Body of pancreas (tissue), 4 donors: ENCODE measurements around the gene DENND1A.
"Not testable (repeated sequence)": the region's sequence is repeated elsewhere in the genome, so short reads cannot be mapped to it uniquely, and the experiment has no call there.

ENCODE experiments used
- POLR2A ChIP-seq, 3 donors: fragments of 450-650 bp; IDR thresholded peaks; one replicate each; pipeline ENCODE4 v1.6.1; 2016; ENCODE audit warnings: antibody characterized with exemption in 3 of 3, mild to moderate bottlenecking in 2 of 3
- TF ChIP-seq, protein P1 (sequence below), 7 experiments: fragments of 450-650 bp in 4 of 7; fragments of 200-600 bp in 3 of 7; sonication (generic) in 3 of 7; IDR thresholded peaks; one replicate each; pipeline ENCODE4 v1.5.1; 2016 to 2019; ENCODE audit warnings: antibody characterized with exemption in 7 of 7

DNA sequence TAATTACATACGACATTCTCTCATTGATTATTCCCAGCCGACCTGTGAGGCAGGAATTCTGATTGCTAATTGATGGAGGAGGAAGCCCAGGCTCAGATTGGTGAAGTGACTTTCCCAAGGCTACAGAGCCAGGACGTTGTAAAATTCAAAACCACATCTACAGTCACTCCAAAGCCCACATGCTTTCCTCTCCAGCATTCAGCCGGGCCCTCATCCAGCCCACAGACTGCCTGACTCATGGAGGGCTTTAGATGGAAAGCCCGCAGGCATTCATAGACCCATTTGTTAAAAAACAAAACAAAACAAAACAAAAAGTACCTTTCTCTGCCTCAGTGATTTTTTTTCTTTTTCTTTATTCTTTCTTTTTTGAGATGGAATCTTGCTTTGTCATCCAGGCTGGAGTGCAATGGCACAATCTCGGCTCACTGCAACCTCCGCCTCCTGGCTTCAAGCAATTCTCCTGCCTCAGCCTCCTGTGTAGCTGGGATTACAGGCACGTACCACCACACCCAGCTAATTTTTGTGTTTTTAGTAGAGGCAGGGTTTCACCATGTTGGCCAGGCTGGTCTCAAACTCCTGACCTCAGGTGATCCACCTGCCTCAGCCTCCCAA is 596.8 kb downstream of the DENND1A start:
- TF ChIP-seq, protein P1, sequence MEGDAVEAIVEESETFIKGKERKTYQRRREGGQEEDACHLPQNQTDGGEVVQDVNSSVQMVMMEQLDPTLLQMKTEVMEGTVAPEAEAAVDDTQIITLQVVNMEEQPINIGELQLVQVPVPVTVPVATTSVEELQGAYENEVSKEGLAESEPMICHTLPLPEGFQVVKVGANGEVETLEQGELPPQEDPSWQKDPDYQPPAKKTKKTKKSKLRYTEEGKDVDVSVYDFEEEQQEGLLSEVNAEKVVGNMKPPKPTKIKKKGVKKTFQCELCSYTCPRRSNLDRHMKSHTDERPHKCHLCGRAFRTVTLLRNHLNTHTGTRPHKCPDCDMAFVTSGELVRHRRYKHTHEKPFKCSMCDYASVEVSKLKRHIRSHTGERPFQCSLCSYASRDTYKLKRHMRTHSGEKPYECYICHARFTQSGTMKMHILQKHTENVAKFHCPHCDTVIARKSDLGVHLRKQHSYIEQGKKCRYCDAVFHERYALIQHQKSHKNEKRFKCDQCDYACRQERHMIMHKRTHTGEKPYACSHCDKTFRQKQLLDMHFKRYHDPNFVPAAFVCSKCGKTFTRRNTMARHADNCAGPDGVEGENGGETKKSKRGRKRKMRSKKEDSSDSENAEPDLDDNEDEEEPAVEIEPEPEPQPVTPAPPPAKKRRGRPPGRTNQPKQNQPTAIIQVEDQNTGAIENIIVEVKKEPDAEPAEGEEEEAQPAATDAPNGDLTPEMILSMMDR (IDR thresholded peaks at IDR 0.05), result not testable (repeated sequence)
- not testable (repeated sequence) for TF ChIP-seq POLR2A (IDR thresholded peaks at IDR 0.05)
